VCaP (cell line): ENCODE results near the gene TAOK1.

Source experiments
- H3K27ac ChIP-seq: fragments of 450-650 bp; 2 replicates; pipeline ENCODE4 v1.5.1; 2017
- CTCF ChIP-seq: fragments of 450-650 bp; conservative IDR thresholded peaks from 2 replicates; pipeline ENCODE4 v1.5.1; 2017; ENCODE audit warnings: mild to moderate bottlenecking, moderate library complexity

TAOK1 gene

DNA sequence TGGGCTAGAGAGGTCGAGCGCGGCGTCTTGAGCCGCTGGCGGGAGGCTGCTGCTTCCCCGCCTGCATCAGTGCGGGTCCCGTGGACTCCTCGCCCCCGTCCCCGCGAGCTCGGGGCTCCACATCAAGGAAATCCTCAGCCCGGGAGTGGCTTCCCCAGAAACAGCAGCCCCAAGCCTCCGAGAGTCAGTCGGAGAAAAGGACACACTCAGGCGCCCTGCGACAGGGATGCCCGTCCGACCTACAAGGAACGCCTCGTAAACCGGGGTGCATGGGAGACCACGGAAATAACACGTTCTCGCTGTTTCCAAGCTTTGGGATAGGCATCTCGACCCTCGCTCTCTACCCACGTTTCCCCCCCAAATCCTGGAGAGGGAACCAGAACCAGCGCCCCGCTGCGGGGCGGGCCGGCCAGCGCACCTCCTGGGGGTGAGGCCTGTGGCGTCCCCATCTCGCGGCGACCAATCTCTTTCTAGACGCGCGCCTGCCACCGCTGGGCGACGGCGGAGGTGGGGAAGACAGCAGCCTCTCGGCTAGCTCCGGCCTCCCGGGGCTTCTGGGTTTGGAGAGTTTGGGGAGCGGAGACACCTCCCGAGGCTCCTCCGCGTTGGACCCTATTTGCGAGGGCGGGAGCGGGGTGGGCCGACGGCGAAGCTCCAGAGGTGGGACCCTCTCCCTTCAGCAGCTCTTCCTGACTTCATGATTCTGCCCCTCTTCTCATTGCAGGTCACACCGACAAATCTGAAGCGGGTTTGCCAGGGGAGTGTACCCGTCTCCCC lies 177.6 kb downstream of the TAOK1 start:
- peak; percentile 74 for TF ChIP-seq CTCF

GRCh38 chr17:29568331-29569244 lies 178.4 kb downstream of the TAOK1 start, which contains the start of gene TP53I13:
Gene TP53I13 (plus strand): TSS chr17:29568701. CDS start chr17:29568759, 58 bp downstream.
- H3K27ac ChIP-seq: peak within 1 kb of the TSS; percentile 89
- TF ChIP-seq CTCF: 0 out of 2 replicates have a peak, but pooled peaks have one; percentile 14

More for the DNA sequence above, 177.6 kb downstream of the TAOK1 start:
- H3K27ac ChIP-seq: peak overlapping the region; percentile 89

DNA sequence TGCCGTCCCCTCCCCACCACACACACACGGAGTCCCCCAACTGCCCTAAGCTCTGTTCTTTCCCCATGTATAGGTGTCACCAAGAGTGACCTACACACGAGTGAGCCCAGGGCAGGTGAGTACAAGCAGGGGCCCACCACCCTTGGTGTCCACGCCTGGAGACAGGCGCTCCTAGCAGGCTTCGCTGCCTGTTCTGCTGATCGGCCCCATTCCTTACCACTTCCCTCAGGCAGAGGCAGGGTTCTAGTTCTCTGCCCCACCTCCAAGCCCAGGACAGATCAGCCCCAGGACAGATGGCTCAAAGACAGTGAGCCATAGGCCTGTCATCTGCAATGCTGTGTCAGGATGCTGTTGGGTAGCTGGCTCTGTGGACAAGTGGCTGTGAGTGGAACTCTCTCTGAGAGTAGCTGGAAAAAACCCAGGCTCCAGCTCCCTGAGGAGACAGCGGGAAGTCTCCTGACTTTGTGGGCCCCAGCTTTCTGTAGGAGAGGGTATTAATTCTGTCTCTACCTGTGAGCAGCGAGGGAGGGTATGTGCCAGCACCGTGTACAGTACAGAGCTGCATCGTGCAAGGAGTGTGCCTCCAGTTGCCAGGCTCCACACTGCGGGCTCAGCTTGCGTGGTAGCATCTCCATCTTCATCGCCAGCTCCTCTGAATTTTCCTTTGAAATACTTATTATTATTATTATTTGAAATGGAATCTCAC lies 179.2 kb downstream of the TAOK1 start:
- TF ChIP-seq CTCF: no peak
- H3K27ac ChIP-seq: peak overlapping the region; percentile 89

GRCh38 chr17:29570521-29570920 lies 180.4 kb downstream of the TAOK1 start:
- TF ChIP-seq CTCF: no peak
- H3K27ac ChIP-seq: peak overlapping the region; percentile 89

DNA sequence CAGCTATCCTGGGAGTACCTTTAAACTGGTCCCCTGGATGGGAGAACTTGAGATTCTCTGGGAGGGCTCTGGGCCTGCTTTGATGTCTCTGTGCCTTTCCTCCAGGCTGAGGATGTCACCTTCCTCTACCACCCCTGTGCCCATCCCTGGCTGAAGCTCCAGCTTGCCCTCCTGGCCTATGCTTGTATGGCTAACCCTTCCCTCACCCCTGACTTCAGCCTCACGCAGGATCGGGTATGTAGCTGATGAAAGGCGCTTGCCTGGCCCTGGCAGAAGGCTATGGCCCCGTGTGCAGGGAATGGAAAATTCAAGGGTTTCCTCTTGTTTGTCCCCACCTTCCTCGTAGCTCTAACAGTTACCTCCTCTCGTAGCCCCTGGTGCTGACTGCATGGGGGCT lies 181.3 kb downstream of the TAOK1 start:
- H3K27ac ChIP-seq: peak overlapping the region; percentile 89; the same call in 1 of the 2 replicates
- TF ChIP-seq CTCF: no peak

GRCh38 chr17:29571883-29572681 lies 181.9 kb downstream of the TAOK1 start:
- peak overlapping the region; percentile 89; the same call in 1 of the 2 replicates for H3K27ac ChIP-seq
- TF ChIP-seq CTCF: no peak
